ENCODE results near the gene STK32C. TPM values are rescaled to one million over a fixed set of nuclear protein-coding genes. Genes with fewer than 3 reads are reported as not detected.

Gene STK32C
- total and polyA plus RNA-seq, 2 of the 4 experiments (the other 2 are of a cell fraction) = 5.0 to 8.3 TPM

GRCh38 chr10:132341017-132341416, 33.3 kb upstream of the STK32C start:
- ChIA-PET CTCF (no interaction called here), POLR2A (ENCODE audit: unreplicated experiment) (no interaction called here)
- in situ Hi-C loops (cut with MboI; ENCODE audit: low sequenced_read_pairs) (no loop called here), dilution Hi-C loops (cut with HindIII; ENCODE audit: low sequenced_read_pairs, unreplicated experiment) (loop anchor here (25.0 kb wide), 1 partner anchor 104 kb away; no protein-coding TSS in a partner anchor), intact Hi-C loops (cut with micrococcal nuclease) (no loop called here)
- no peak overlapping the region for H3K4ac ChIP-seq (ENCODE audit: low read depth, low read length)
- no TSS peak for BruUV-seq (replicated peaks)
- no peak overlapping the region for H2BK120ac ChIP-seq (ENCODE audit: low read depth, low read length)
- no peak overlapping the region for H4K8ac ChIP-seq (ENCODE audit: low read depth in 2 of 2, low read length in 2 of 2)
- no peak overlapping the region for H3K18ac ChIP-seq (ENCODE audit: low read depth, low read length)
- DNase-seq = no peak
- no peaks in the 10 kb centered on the region for H3K4me1 ChIP-seq (ENCODE audit: control insufficient read depth, insufficient read depth, low read length)
- H3K23ac ChIP-seq (ENCODE audit: low read depth, low read length) = no peak overlapping the region
- H2AFZ ChIP-seq (replicated peaks; ENCODE audit: low read length, poor library complexity) = no peak overlapping the region
- no peaks in the 10 kb centered on the region for H4K20me1 ChIP-seq (ENCODE audit: insufficient read depth, low read length)
- no peak overlapping the region for H2BK20ac ChIP-seq (ENCODE audit: low read depth, low read length)
- no peak overlapping the region for H3K4me2 ChIP-seq (ENCODE audit: low read depth, low read length)
- H2AK9ac ChIP-seq (replicated peaks; ENCODE audit: low read depth, low read length, poor library complexity) = no peak overlapping the region
- no peak overlapping the region for H2BK15ac ChIP-seq (ENCODE audit: low read depth, low read length)
- no peak overlapping the region for H4K5ac ChIP-seq (ENCODE audit: low read depth, low read length)
- H3K9me3 ChIP-seq (ENCODE audit: control insufficient read depth, insufficient read depth, low read length) = no peaks in the 10 kb centered on the region
- ATAC-seq (ENCODE audit: low read depth) = no peak
- H4K91ac ChIP-seq (ENCODE audit: insufficient read depth, low read depth, low read length) = no peak overlapping the region
- no peak overlapping the region for H3K4me3 ChIP-seq (ENCODE audit: insufficient read depth, low read depth, low read length)
- no peak overlapping the region for H3K9ac ChIP-seq (ENCODE audit: low read depth, low read length)
- no peak overlapping the region for H3K27ac ChIP-seq (ENCODE audit: insufficient read depth, low read length)
- no peaks in the 10 kb centered on the region for H3K27me3 ChIP-seq (ENCODE audit: control insufficient read depth, insufficient read depth, low read length)
- no peak overlapping the region for H3K14ac ChIP-seq (replicated peaks; ENCODE audit: low read depth, low read length)
- no peak overlapping the region for H2AK5ac ChIP-seq (ENCODE audit: low read depth, low read length)
- H3K79me1 ChIP-seq (ENCODE audit: low read depth in 1 of 2, low read length in 2 of 2) = no peaks in the 10 kb centered on the region
- TF ChIP-seq SMC3 (IDR thresholded peaks at IDR 0.05; ENCODE audit: low read depth, low read length) = no peak
- TF ChIP-seq, protein P1, sequence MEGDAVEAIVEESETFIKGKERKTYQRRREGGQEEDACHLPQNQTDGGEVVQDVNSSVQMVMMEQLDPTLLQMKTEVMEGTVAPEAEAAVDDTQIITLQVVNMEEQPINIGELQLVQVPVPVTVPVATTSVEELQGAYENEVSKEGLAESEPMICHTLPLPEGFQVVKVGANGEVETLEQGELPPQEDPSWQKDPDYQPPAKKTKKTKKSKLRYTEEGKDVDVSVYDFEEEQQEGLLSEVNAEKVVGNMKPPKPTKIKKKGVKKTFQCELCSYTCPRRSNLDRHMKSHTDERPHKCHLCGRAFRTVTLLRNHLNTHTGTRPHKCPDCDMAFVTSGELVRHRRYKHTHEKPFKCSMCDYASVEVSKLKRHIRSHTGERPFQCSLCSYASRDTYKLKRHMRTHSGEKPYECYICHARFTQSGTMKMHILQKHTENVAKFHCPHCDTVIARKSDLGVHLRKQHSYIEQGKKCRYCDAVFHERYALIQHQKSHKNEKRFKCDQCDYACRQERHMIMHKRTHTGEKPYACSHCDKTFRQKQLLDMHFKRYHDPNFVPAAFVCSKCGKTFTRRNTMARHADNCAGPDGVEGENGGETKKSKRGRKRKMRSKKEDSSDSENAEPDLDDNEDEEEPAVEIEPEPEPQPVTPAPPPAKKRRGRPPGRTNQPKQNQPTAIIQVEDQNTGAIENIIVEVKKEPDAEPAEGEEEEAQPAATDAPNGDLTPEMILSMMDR (conservative IDR thresholded peaks at IDR 0.05; ENCODE audit: low read depth, low read length) = no peak
- no peak for TF ChIP-seq MAFK (IDR thresholded peaks at IDR 0.05; ENCODE audit: low read depth, low read length)
- no peak for TF ChIP-seq MXI1 (IDR thresholded peaks at IDR 0.05; ENCODE audit: borderline replicate concordance, low read depth, low read length)
- no peak for TF ChIP-seq MAZ (IDR thresholded peaks at IDR 0.05; ENCODE audit: borderline replicate concordance, low read depth, low read length)
- TF ChIP-seq CEBPB (IDR thresholded peaks at IDR 0.05; ENCODE audit: low read depth, low read length) = no peak
- TF ChIP-seq NFE2L2 (IDR thresholded peaks at IDR 0.05; ENCODE audit: low read depth, low read length) = no peak
- no peak for TF ChIP-seq RCOR1 (IDR thresholded peaks at IDR 0.05; ENCODE audit: insufficient replicate concordance, low read length)
- TF ChIP-seq, protein P2, sequence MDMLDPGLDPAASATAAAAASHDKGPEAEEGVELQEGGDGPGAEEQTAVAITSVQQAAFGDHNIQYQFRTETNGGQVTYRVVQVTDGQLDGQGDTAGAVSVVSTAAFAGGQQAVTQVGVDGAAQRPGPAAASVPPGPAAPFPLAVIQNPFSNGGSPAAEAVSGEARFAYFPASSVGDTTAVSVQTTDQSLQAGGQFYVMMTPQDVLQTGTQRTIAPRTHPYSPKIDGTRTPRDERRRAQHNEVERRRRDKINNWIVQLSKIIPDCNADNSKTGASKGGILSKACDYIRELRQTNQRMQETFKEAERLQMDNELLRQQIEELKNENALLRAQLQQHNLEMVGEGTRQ (IDR thresholded peaks at IDR 0.05; ENCODE audit: low read depth, low read length) = no peak
- TF ChIP-seq RFX5 (IDR thresholded peaks at IDR 0.05; ENCODE audit: low read depth, low read length) = no peak
- TF ChIP-seq CHD1 (IDR thresholded peaks at IDR 0.05; ENCODE audit: low read depth, low read length) = no peak
- TF ChIP-seq ELK1 (IDR thresholded peaks at IDR 0.05; ENCODE audit: borderline replicate concordance, low read depth, low read length) = no peak
- TF ChIP-seq BHLHE40 (IDR thresholded peaks at IDR 0.05; ENCODE audit: low read depth, low read length) = no peak
- TF ChIP-seq POLR2A (IDR thresholded peaks at IDR 0.05; ENCODE audit: low read depth, low read length) = no peak
- TF ChIP-seq FOS (IDR thresholded peaks at IDR 0.05; ENCODE audit: low read depth, low read length) = no peak
- TF ChIP-seq RAD21 (IDR thresholded peaks at IDR 0.05; ENCODE audit: low read length) = no peak
- H3K36me3 ChIP-seq (ENCODE audit: control insufficient read depth, insufficient read depth, low read length) = peaks cover 26% of the 10 kb centered on the region
- no peak overlapping the region for H2BK5ac ChIP-seq (ENCODE audit: low read depth, low read length, poor library complexity, severe bottlenecking)
- no CpG with 5 or more reads among the region's 6 CpGs for WGBS, 2 experiments (ENCODE audit: extremely low coverage in 2 of 2, insufficient read length in 1 of 2)
- no peaks in the 10 kb centered on the region for H3K9me1 ChIP-seq (ENCODE audit: insufficient read depth, low read length)
- H3K56ac ChIP-seq (ENCODE audit: extremely low read depth, insufficient read depth, low read length) = no peak overlapping the region
